ENCODE data around the gene HAGH. TPM values are rescaled to one million over a fixed set of nuclear protein-coding genes. Genes with fewer than 3 reads are reported as not detected.

The HAGH gene
- polyA plus RNA-seq, 3 donors: 35.4 to 44.8 (median 40.1) TPM

GRCh38 chr16:1775846-1776671 lies 50.6 kb downstream of the HAGH start:
- no peak for DNase-seq (ENCODE audit: low read depth in 3 of 3, low spot score in 2 of 3)

GRCh38 chr16:1775006-1775845 lies 51.4 kb downstream of the HAGH start:
- no peak for DNase-seq (ENCODE audit: low read depth in 3 of 3, low spot score in 2 of 3)

GRCh38 chr16:1774448-1774780 lies 52.2 kb downstream of the HAGH start:
- no peak for DNase-seq (ENCODE audit: low read depth in 3 of 3, low spot score in 2 of 3)

- no peak for DNase-seq (ENCODE audit: low read depth in 3 of 3, low spot score in 2 of 3)
Observed at GRCh38 chr16:1773703-1774447, 52.8 kb downstream of the HAGH start.

GRCh38 chr16:1772908-1773702 lies 53.5 kb downstream of the HAGH start, which contains the start of gene MRPS34:
Gene MRPS34 (minus strand): TSS chr16:1773134. CDS start chr16:1773119, 15 bp downstream.
- DNase-seq (ENCODE audit: low read depth in 3 of 3, low spot score in 2 of 3): peak in 2 of 3 donors; percentile 69 to 75

- no peak for DNase-seq (ENCODE audit: low read depth in 3 of 3, low spot score in 2 of 3)
Observed at GRCh38 chr16:1772362-1772907, 54.2 kb downstream of the HAGH start, which contains the start of gene EME2. Gene EME2 (plus strand): TSS chr16:1772810. CDS start chr16:1773228, 418 bp downstream.

GRCh38 chr16:1771864-1772361 lies 54.7 kb downstream of the HAGH start:
- DNase-seq (ENCODE audit: low read depth in 3 of 3, low spot score in 2 of 3): no peak

- DNase-seq (ENCODE audit: low read depth in 3 of 3, low spot score in 2 of 3): no peak
Observed at GRCh38 chr16:1771188-1771863, 55.3 kb downstream of the HAGH start, which contains the start of gene NME3. Gene NME3 (minus strand): TSS chr16:1771543. CDS start chr16:1771534, 9 bp downstream.

- no peak for DNase-seq (ENCODE audit: low read depth in 3 of 3, low spot score in 2 of 3)
Observed at GRCh38 chr16:1770328-1771187, 56.1 kb downstream of the HAGH start.

- DNase-seq (ENCODE audit: low read depth in 3 of 3, low spot score in 2 of 3): no peak
Observed at GRCh38 chr16:1769402-1770300, 57.0 kb downstream of the HAGH start.

- no peak for DNase-seq (ENCODE audit: low read depth in 3 of 3, low spot score in 2 of 3)
Observed at GRCh38 chr16:1768767-1769401, 57.7 kb downstream of the HAGH start.

- no peak for DNase-seq (ENCODE audit: low read depth in 3 of 3, low spot score in 2 of 3)
Observed at GRCh38 chr16:1768061-1768766, 58.4 kb downstream of the HAGH start.

- DNase-seq (ENCODE audit: low read depth in 3 of 3, low spot score in 2 of 3): no peak
Observed at GRCh38 chr16:1767116-1767994, 59.3 kb downstream of the HAGH start.

- DNase-seq (ENCODE audit: low read depth in 3 of 3, low spot score in 2 of 3): no peak
Observed at GRCh38 chr16:1766701-1767100, 59.9 kb downstream of the HAGH start.

- DNase-seq (ENCODE audit: low read depth in 3 of 3, low spot score in 2 of 3): no peak
Observed at GRCh38 chr16:1766231-1766630, 60.4 kb downstream of the HAGH start.

Measured in right renal cortex interstitium (tissue), 3 donors.